Endothelial cell of umbilical vein (primary cell): ENCODE measurements around the gene CSMD2. TPM values are rescaled to one million over a fixed set of nuclear protein-coding genes. Genes with fewer than 3 reads are reported as not detected.

Experiments
- BruUV-seq: library from RNA; stranded (reverse); fragments of 400-500 nt; replicated peaks from 2 replicates; lab custom pipeline; 2021; lab: Mats Ljungman, UMichigan
- CTCF ChIA-PET: fragments of 300-600, 350-600 bp; sonication (Branson Sonifier 250); formaldehyde crosslinking; loops from one replicate; lab custom pipeline; 2021; ENCODE audit warnings: antibody characterized with exemption, inconsistent platforms; lab: Charles Lee
- POLR2A ChIA-PET: fragments of 300-600, 350-600 bp; sonication (Branson Sonifier 250); formaldehyde crosslinking; loops from one replicate; lab custom pipeline; 2021; ENCODE audit warnings: antibody characterized with exemption, inconsistent platforms; lab: Charles Lee
- DNase-seq: peaks from one replicate; pipeline ENCODE4 v3.0.0-alpha.2; 2011; ENCODE audit warnings: low read depth, low spot score
- FAIRE-seq: peaks from 2 replicates; lab custom pipeline; 2011; peaks lifted over from hg19 to GRCh38; lab: Jason Lieb, UNC
- H2AFZ ChIP-seq: 2 replicates; pipeline ENCODE4 v1.6.0; 2012; ENCODE audit warnings: low read depth, low read length, control low read depth, inconsistent platforms
- H3K27ac ChIP-seq: 2 replicates; pipeline ENCODE4 v1.5.1; 2011; ENCODE audit warnings: low read depth, mild to moderate bottlenecking, control low read depth, low read length, moderate library complexity; ENCODE audit not compliant: insufficient read depth
- H3K27me3 ChIP-seq, 2 experiments: 2 replicates each; pipeline versions ENCODE4 v1.6.0 to v1.6.1; 2011; ENCODE audit warnings: low read length in 2 of 2, mixed read lengths in 1 of 2; ENCODE audit not compliant: control insufficient read depth in 2 of 2, insufficient read depth in 2 of 2
- H3K36me3 ChIP-seq, 2 experiments: 2 replicates in 1 of 2; 3 replicates in 1 of 2; pipeline ENCODE4 v1.5.1; 2011; ENCODE audit warnings: low read length in 2 of 2, mild to moderate bottlenecking in 1 of 2, moderate library complexity in 1 of 2; ENCODE audit not compliant: control insufficient read depth in 2 of 2, insufficient read depth in 2 of 2; ENCODE audit errors: extremely low read depth in 1 of 2
- H3K4me1 ChIP-seq: 3 replicates; pipeline ENCODE4 v1.5.1; 2011; ENCODE audit warnings: mild to moderate bottlenecking, low read length; ENCODE audit not compliant: control insufficient read depth, insufficient read depth; ENCODE audit errors: extremely low read depth
- H3K4me2 ChIP-seq: 2 replicates; pipeline ENCODE4 v1.6.1; 2011; ENCODE audit warnings: low read length, control low read depth, mixed read lengths; ENCODE audit not compliant: insufficient read depth
- H3K4me3 ChIP-seq, 3 experiments: fragments of 200-600 bp in 1 of 3; sonication (generic), shearing (Covaris generic) in 1 of 3; replicated peaks in 1 of 3; 2 replicates each; pipeline ENCODE4 v1.5.1; 2011 to 2016; ENCODE audit warnings: control low read depth in 3 of 3, low read length in 3 of 3, mild to moderate bottlenecking in 2 of 3, inconsistent platforms in 1 of 3, low read depth in 1 of 3, moderate library complexity in 1 of 3; ENCODE audit not compliant: insufficient read depth in 1 of 3
- H3K79me2 ChIP-seq: 2 replicates; pipeline ENCODE4 v1.6.0; 2012; ENCODE audit warnings: low read length, inconsistent platforms; ENCODE audit not compliant: control insufficient read depth, insufficient read depth
- H3K9ac ChIP-seq: replicated peaks from 2 replicates; pipeline ENCODE3; 2011; ENCODE audit warnings: low read length, control low read depth; ENCODE audit not compliant: insufficient read depth; ENCODE audit errors: extremely low read depth
- H3K9me1 ChIP-seq: replicated peaks from 3 replicates; pipeline ENCODE4 v1.6.0; 2011; ENCODE audit warnings: mild to moderate bottlenecking, low read length; ENCODE audit not compliant: control insufficient read depth, insufficient read depth; ENCODE audit errors: extremely low read depth
- H3K9me3 ChIP-seq: replicated peaks from 2 replicates; pipeline ENCODE4 v1.5.1; 2012; ENCODE audit warnings: low read length, inconsistent platforms; ENCODE audit not compliant: control insufficient read depth, insufficient read depth
- H4K20me1 ChIP-seq: replicated peaks from 2 replicates; pipeline ENCODE3; 2011; ENCODE audit warnings: mild to moderate bottlenecking, low read length; ENCODE audit not compliant: control insufficient read depth, insufficient read depth; ENCODE audit errors: extremely low read depth
- EZH2 ChIP-seq: IDR thresholded peaks from 2 replicates; pipeline ENCODE4 v1.6.1; 2012; ENCODE audit warnings: borderline replicate concordance, low read depth, mild to moderate bottlenecking, moderate library complexity, low read length, inconsistent platforms; ENCODE audit not compliant: severe bottlenecking
- FOS ChIP-seq: IDR thresholded peaks from 2 replicates; pipeline ENCODE4 v1.6.1; 2011; ENCODE audit warnings: mild to moderate bottlenecking, low read length, moderate library complexity, borderline replicate concordance; ENCODE audit not compliant: insufficient read depth
- GATA2 ChIP-seq: IDR thresholded peaks from 2 replicates; pipeline ENCODE4 v1.7.0; 2011; ENCODE audit warnings: low read depth, mild to moderate bottlenecking, moderate library complexity, mixed read lengths, low read length; ENCODE audit not compliant: insufficient read length, insufficient read depth
- JUN ChIP-seq: IDR thresholded peaks from 2 replicates; pipeline ENCODE4 v1.6.1; 2011; ENCODE audit warnings: borderline replicate concordance, low read depth; ENCODE audit not compliant: insufficient read length, insufficient read depth
- MYC ChIP-seq: IDR thresholded peaks from one replicate; pipeline ENCODE4 v1.6.1; 2011; ENCODE audit warnings: mild to moderate bottlenecking, low read depth, low read length
- POLR2A ChIP-seq: IDR thresholded peaks from 2 replicates; pipeline ENCODE4 v1.6.1; 2012; ENCODE audit warnings: low read depth, mild to moderate bottlenecking, control low read depth, low read length
- POLR2AphosphoS5 ChIP-seq: IDR thresholded peaks from 2 replicates; pipeline ENCODE4 v1.6.1; 2012; ENCODE audit warnings: low read depth, mild to moderate bottlenecking, control low read depth, low read length, moderate library complexity; ENCODE audit not compliant: insufficient read depth
- dilution Hi-C: fragments of 300-500 bp; cut with MboI; formaldehyde crosslinking; loops from one replicate; pipeline ENCODE4 v1.15.0; 2019; ENCODE audit warnings: low sequenced_read_pairs; ENCODE audit not compliant: extremely low pct_ligation_motif_present
- intact Hi-C: fragments of 100-400 bp; cut with micrococcal nuclease; formaldehyde crosslinking; loops from one replicate; pipeline ENCODE4 v1.10.0; 2022
- polyA plus RNA-seq, 4 experiments: library from polyadenylated mRNA; depleted of rRNA in 3 of 4; stranded (reverse) in 3 of 4; unstranded in 1 of 4; fragments of >200 nt; gene quantifications; 2 replicates each; pipeline versions ENCODE4 v1.2.1 to v1.2.3, GENCODE V29; 2011 to 2012; ENCODE audit warnings: missing spikeins in 1 of 4
- total RNA-seq: library from RNA; stranded (reverse); gene quantifications from 2 replicates; pipeline ENCODE4 v1.2.3, GENCODE V29; 2021
- TF ChIP-seq, protein P1 (sequence below): IDR thresholded peaks from 2 replicates; pipeline ENCODE4 v1.6.1; 2011; ENCODE audit not compliant: insufficient read depth, insufficient read length
- TF ChIP-seq, protein P2 (sequence below), 2 donors: IDR thresholded peaks; 1 replicate in 1 of 2; 2 replicates in 1 of 2; pipeline ENCODE4 v1.5.1; 2011; ENCODE audit warnings: low read length in 2 of 2, mild to moderate bottlenecking in 2 of 2, moderate library complexity in 2 of 2, control low read depth in 1 of 2, inconsistent platforms in 1 of 2, low read depth in 1 of 2; ENCODE audit not compliant: insufficient read depth in 1 of 2; ENCODE audit errors: extremely low read depth in 1 of 2

The CSMD2 gene
- total and polyA plus RNA-seq, 2 donors (not counting 3 experiments of a cell fraction or from before 2014, with no cell fraction given), result under 0.01 TPM; not detected in 1

GRCh38 chr1:34087986-34088385 lies 77.0 kb downstream of the CSMD2 start:
- no peaks in the 10 kb centered on the region for H3K27me3 ChIP-seq
- no peak for TF ChIP-seq JUN
- TF ChIP-seq EZH2, result no peak
- TF ChIP-seq GATA2, result no peak
- TF ChIP-seq MYC, result no peak
- TF ChIP-seq, protein P1, sequence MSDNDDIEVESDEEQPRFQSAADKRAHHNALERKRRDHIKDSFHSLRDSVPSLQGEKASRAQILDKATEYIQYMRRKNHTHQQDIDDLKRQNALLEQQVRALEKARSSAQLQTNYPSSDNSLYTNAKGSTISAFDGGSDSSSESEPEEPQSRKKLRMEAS, result no peak
- TF ChIP-seq POLR2AphosphoS5, result no peak
- no peak for TF ChIP-seq POLR2A
- TF ChIP-seq, protein P2, sequence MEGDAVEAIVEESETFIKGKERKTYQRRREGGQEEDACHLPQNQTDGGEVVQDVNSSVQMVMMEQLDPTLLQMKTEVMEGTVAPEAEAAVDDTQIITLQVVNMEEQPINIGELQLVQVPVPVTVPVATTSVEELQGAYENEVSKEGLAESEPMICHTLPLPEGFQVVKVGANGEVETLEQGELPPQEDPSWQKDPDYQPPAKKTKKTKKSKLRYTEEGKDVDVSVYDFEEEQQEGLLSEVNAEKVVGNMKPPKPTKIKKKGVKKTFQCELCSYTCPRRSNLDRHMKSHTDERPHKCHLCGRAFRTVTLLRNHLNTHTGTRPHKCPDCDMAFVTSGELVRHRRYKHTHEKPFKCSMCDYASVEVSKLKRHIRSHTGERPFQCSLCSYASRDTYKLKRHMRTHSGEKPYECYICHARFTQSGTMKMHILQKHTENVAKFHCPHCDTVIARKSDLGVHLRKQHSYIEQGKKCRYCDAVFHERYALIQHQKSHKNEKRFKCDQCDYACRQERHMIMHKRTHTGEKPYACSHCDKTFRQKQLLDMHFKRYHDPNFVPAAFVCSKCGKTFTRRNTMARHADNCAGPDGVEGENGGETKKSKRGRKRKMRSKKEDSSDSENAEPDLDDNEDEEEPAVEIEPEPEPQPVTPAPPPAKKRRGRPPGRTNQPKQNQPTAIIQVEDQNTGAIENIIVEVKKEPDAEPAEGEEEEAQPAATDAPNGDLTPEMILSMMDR (IDR thresholded peaks at IDR 0.05; ENCODE audit: extremely low read depth in 1 of 2, insufficient read depth in 1 of 2, low read depth in 1 of 2, low read length in 2 of 2), result no peak
- TF ChIP-seq FOS, result no peak
- FAIRE-seq (no peak), DNase-seq (no peak)
- dilution Hi-C loops (no loop called here), intact Hi-C loops (no loop called here)
- no peak overlapping the region for H3K4me2 ChIP-seq
- no peaks in the 10 kb centered on the region for H3K4me1 ChIP-seq
- H3K9me3 ChIP-seq, result peaks cover 5% of the 10 kb centered on the region
- no TSS peak for BruUV-seq
- no peak overlapping the region for H3K27ac ChIP-seq
- no peak overlapping the region for H2AFZ ChIP-seq
- no peak overlapping the region for H3K4me3 ChIP-seq
- H3K9me1 ChIP-seq, result no peaks in the 10 kb centered on the region
- ChIA-PET CTCF (no interaction called here), POLR2A (no interaction called here)
- no peaks in the 10 kb centered on the region for H4K20me1 ChIP-seq
- H3K36me3 ChIP-seq, result no peaks in the 10 kb centered on the region
- no peaks in the 10 kb centered on the region for H3K79me2 ChIP-seq
- H3K9ac ChIP-seq, result no peak overlapping the region
